ENCODE measurements around the gene SMG6.

- no peak for TF ChIP-seq CTCF (IDR thresholded peaks at IDR 0.05)
- no peak for TF ChIP-seq EZH2 (IDR thresholded peaks at IDR 0.05; ENCODE audit: borderline replicate concordance, insufficient read depth, low read depth, low read length, poor library complexity, severe bottlenecking)
Observed at GRCh38 chr17:2084766-2085647, 218.6 kb downstream of the SMG6 start.

All from B cell (primary cell).